ENCODE results near the gene FGGY. TPM values are rescaled to one million over a fixed set of nuclear protein-coding genes. Genes with fewer than 3 reads are reported as not detected.

Gene FGGY
- total and polyA plus RNA-seq, 2 donors (not counting 3 experiments of a cell fraction or from before 2014, with no cell fraction given), result 5.6 to 6.4 TPM

DNA sequence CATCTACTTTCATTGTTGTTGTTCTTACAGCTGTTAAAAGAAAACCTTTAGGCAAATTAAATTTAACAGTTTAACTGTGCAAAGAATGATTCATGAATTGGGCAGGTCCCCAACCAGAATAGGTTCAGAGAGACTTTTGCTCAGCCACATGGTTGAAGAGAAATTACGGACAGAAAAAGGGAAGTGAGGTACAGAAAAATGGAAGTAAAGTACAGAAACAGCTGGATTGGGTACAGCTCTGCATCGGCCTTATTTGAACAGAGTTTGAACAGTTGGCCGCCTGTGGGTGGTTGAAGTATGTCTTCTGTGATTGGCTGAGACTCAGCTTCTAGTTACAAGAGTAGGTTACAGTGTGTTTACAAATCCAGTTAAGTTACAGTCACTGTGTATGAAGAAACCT, 210.1 kb downstream of the FGGY start:
- Histone ChIP-seq H3K4me2 (ENCODE audit: insufficient read depth, low read length) (no peak overlapping the region), H3K79me2 (ENCODE audit: control insufficient read depth, insufficient read depth, low read length) (no peaks in the 10 kb centered on the region), H3K9me1 (replicated peaks; ENCODE audit: control insufficient read depth, extremely low read depth, insufficient read depth, low read length) (no peaks in the 10 kb centered on the region), H3K9me3 (replicated peaks; ENCODE audit: control insufficient read depth, insufficient read depth, low read length) (no peaks in the 10 kb centered on the region), H2AFZ (ENCODE audit: low read depth, low read length) (no peak overlapping the region), H3K9ac (replicated peaks; ENCODE audit: extremely low read depth, insufficient read depth, low read length) (no peak overlapping the region), H4K20me1 (replicated peaks; ENCODE audit: control insufficient read depth, extremely low read depth, insufficient read depth, low read length) (no peaks in the 10 kb centered on the region), H3K27me3 (ENCODE audit: control insufficient read depth in 2 of 2, insufficient read depth in 2 of 2, low read length in 2 of 2) (no peaks in the 10 kb centered on the region), H3K36me3 (ENCODE audit: control insufficient read depth in 2 of 2, extremely low read depth in 1 of 2, insufficient read depth in 2 of 2, low read length in 2 of 2) (no peaks in the 10 kb centered on the region), H3K4me1 (ENCODE audit: control insufficient read depth, extremely low read depth, insufficient read depth, low read length) (no peaks in the 10 kb centered on the region), H3K4me3 (replicated peaks in 1 of 3; ENCODE audit: insufficient read depth in 1 of 3, low read depth in 1 of 3, low read length in 3 of 3) (no peak overlapping the region), H3K27ac (ENCODE audit: insufficient read depth, low read depth, low read length) (no peak overlapping the region)
- ChIA-PET CTCF (interaction anchor here (0.6 to 1.0 kb wide), 2 partner anchors 35 to 50 kb away, joined by 3 read pairs; no protein-coding TSS in a partner anchor), POLR2A (no interaction called here)
- intact Hi-C loops (cut with micrococcal nuclease) (no loop called here), dilution Hi-C loops (cut with MboI; ENCODE audit: extremely low pct_ligation_motif_present, low sequenced_read_pairs) (no loop called here)
- no peak for DNase-seq (ENCODE audit: low read depth, low spot score)
- FAIRE-seq, result no peak
- TF ChIP-seq EZH2 (IDR thresholded peaks at IDR 0.05; ENCODE audit: borderline replicate concordance, low read depth, low read length, severe bottlenecking), result no peak
- no peak for TF ChIP-seq POLR2A (IDR thresholded peaks at IDR 0.05; ENCODE audit: low read depth, low read length)
- no peak for TF ChIP-seq POLR2AphosphoS5 (IDR thresholded peaks at IDR 0.05; ENCODE audit: insufficient read depth, low read depth, low read length)
- TF ChIP-seq MYC (IDR thresholded peaks at IDR 0.05; ENCODE audit: low read depth, low read length), result no peak
- no peak for TF ChIP-seq FOS (IDR thresholded peaks at IDR 0.05; ENCODE audit: borderline replicate concordance, insufficient read depth, low read length)
- TF ChIP-seq GATA2 (IDR thresholded peaks at IDR 0.05; ENCODE audit: insufficient read depth, insufficient read length, low read depth, low read length), result no peak
- TF ChIP-seq, protein P1, sequence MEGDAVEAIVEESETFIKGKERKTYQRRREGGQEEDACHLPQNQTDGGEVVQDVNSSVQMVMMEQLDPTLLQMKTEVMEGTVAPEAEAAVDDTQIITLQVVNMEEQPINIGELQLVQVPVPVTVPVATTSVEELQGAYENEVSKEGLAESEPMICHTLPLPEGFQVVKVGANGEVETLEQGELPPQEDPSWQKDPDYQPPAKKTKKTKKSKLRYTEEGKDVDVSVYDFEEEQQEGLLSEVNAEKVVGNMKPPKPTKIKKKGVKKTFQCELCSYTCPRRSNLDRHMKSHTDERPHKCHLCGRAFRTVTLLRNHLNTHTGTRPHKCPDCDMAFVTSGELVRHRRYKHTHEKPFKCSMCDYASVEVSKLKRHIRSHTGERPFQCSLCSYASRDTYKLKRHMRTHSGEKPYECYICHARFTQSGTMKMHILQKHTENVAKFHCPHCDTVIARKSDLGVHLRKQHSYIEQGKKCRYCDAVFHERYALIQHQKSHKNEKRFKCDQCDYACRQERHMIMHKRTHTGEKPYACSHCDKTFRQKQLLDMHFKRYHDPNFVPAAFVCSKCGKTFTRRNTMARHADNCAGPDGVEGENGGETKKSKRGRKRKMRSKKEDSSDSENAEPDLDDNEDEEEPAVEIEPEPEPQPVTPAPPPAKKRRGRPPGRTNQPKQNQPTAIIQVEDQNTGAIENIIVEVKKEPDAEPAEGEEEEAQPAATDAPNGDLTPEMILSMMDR (IDR thresholded peaks at IDR 0.05; ENCODE audit: extremely low read depth in 1 of 2, insufficient read depth in 1 of 2, low read depth in 1 of 2, low read length in 2 of 2), result no peak
- TF ChIP-seq, protein P2, sequence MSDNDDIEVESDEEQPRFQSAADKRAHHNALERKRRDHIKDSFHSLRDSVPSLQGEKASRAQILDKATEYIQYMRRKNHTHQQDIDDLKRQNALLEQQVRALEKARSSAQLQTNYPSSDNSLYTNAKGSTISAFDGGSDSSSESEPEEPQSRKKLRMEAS (IDR thresholded peaks at IDR 0.05; ENCODE audit: insufficient read depth, insufficient read length), result no peak
- TF ChIP-seq JUN (IDR thresholded peaks at IDR 0.05; ENCODE audit: borderline replicate concordance, insufficient read depth, insufficient read length, low read depth), result no peak
- BruUV-seq (replicated peaks), result no TSS peak

All from endothelial cell of umbilical vein (primary cell).